ENCODE measurements around the gene CRTAC1.

The CRTAC1 gene

DNA sequence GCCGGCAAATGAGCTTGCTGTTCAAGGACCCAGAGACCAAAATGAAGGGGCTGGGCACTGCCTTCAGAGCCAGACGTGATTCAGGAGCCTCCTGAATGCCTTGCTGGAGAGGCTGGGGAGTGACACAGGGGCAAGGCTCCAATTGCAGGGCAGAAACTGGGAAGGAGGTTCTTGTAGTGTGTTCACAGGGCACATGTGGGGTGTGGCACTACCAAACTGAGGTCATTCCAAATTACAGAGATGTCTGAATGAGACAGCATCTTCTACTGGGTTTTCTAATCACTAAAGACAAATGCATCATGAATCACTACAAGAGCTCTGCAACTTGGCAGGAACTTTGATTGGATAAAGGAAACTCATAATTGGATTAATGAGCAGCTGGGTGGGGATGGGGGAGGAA is 17.8 kb downstream of the CRTAC1 start:
- H3K9me3 Mint-ChIP-seq, result no peaks in the 10 kb centered on the region
- H3K27me3 Mint-ChIP-seq, result peaks cover 40% of the 10 kb centered on the region
- no peaks in the 10 kb centered on the region for H3K4me1 Mint-ChIP-seq (ENCODE audit: low read depth)
- H3K36me3 Mint-ChIP-seq (ENCODE audit: low read depth), result no peaks in the 10 kb centered on the region
- no peak overlapping the region for H3K27ac Mint-ChIP-seq
- no peak overlapping the region for H3K4me3 Mint-ChIP-seq

DNA sequence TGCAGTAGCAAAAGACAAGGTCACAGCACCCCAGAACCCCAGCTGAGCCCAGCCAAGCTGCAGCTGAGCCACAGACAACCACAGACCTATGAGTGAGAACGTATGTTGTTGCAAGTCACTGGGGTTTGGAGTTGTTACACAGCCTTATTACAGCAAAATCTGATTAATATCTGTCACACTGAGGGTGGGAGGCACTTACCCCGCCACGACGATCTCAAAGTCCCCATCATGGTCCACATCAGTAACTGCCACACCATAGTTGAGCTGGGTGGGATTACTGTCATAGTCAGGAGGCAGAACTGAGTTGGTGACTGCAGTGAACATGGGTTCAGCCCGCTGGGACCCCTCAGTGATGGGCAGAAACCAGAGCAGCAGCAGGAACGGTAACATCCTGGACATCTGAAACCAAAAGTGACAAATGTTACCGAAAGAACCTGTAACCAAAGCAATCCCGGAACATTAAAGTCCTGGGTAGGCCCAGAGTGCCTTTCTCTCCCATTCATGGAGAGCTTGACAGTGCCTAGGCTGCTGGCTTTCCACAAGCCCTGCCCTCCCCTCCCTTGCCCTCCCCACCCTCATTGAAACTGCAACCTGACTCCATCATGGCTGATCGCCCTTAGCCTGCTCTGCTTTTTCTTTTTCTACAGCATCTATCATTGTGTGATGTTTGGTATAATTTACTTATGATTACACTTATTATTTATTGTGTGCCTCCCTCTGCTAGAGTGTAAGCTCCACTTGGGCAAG is 19.3 kb downstream of the CRTAC1 start:
- H3K4me1 Mint-ChIP-seq (ENCODE audit: low read depth), result no peaks in the 10 kb centered on the region
- H3K9me3 Mint-ChIP-seq, result no peaks in the 10 kb centered on the region
- H3K27me3 Mint-ChIP-seq, result peaks cover 36% of the 10 kb centered on the region
- H3K27ac Mint-ChIP-seq, result no peak overlapping the region
- H3K4me3 Mint-ChIP-seq, result no peak overlapping the region
- no peaks in the 10 kb centered on the region for H3K36me3 Mint-ChIP-seq (ENCODE audit: low read depth)

DNA sequence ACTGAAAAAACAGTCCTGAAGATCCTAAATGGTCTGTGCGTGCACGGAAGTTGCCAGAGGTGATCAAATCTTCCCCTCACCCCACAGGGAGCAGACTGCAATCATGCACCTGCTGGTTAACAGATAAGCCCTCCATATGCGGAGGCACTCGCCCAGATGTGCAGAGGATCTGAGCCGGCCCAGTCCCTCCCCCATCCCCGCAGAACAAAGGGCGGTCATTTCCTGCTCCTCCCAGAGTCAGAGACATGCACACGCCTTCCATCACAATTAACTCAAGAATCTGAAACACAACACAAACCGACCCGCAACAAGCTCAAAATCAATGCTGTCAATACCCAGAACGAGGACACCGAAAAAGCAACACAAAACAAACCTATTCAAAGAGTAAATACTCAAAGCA is 24.2 kb downstream of the CRTAC1 start:
- no peak overlapping the region for H3K4me3 Mint-ChIP-seq
- no peak overlapping the region for H3K27ac Mint-ChIP-seq
- H3K27me3 Mint-ChIP-seq, result peaks cover 22% of the 10 kb centered on the region

GRCh38 chr10:98001736-98002135 is 28.7 kb downstream of the CRTAC1 start:
- H3K4me1 Mint-ChIP-seq (ENCODE audit: low read depth), result no peaks in the 10 kb centered on the region
- no peak overlapping the region for H3K27ac Mint-ChIP-seq
- no peaks in the 10 kb centered on the region for H3K36me3 Mint-ChIP-seq (ENCODE audit: low read depth)
- peaks cover 11% of the 10 kb centered on the region for H3K27me3 Mint-ChIP-seq
- H3K4me3 Mint-ChIP-seq, result no peak overlapping the region
- peaks cover 4% of the 10 kb centered on the region for H3K9me3 Mint-ChIP-seq

More for the DNA sequence above, 24.2 kb downstream of the CRTAC1 start:
- no peaks in the 10 kb centered on the region for H3K36me3 Mint-ChIP-seq (ENCODE audit: low read depth)
- no peaks in the 10 kb centered on the region for H3K9me3 Mint-ChIP-seq
- no peaks in the 10 kb centered on the region for H3K4me1 Mint-ChIP-seq (ENCODE audit: low read depth)

DNA sequence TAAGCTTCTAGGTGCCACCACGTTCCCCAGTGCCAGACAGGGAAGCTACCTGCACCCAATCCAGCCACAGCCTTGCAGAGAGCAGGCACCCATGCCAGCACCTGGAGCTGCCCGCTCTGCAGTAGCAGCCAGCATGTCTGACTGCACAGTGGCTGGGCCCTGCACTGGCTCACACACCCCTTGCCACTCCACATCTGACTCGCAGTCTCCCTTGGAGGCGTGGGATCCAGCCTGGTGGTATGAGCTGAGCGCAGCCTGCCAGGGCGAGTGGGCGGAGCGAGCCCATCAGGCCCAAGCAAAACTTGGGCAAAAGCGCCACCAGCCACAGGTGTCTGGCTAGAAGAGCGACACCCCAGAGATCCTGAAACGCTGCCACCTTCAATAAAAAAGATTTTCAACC is 30.1 kb downstream of the CRTAC1 start:
- Mint-ChIP-seq H3K27ac (no peak overlapping the region), H3K9me3 (peaks cover 4% of the 10 kb centered on the region), H3K4me3 (no peak overlapping the region), H3K4me1 (ENCODE audit: low read depth) (no peaks in the 10 kb centered on the region), H3K36me3 (ENCODE audit: low read depth) (no peaks in the 10 kb centered on the region), H3K27me3 (peaks cover 7% of the 10 kb centered on the region)

DNA sequence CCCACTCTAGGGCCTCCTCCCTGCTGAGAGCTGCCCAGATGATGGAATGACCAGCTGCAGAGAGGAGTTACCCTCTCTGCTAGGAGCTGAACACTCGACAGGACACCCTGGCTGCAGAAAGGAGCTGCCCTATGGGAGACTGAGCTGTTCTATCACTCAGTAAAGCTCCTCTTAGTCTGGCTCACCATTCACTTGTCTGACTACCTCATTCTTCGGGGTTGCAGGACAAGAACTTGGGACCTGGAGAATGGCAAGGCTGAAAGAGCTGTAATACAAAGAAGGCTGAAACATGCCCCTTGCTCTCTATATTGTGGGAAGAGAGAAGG is 30.5 kb downstream of the CRTAC1 start:
- H3K9me3 Mint-ChIP-seq, result peaks cover 4% of the 10 kb centered on the region
- H3K36me3 Mint-ChIP-seq (ENCODE audit: low read depth), result no peaks in the 10 kb centered on the region
- H3K27me3 Mint-ChIP-seq, result peaks cover 10% of the 10 kb centered on the region
- no peak overlapping the region for H3K27ac Mint-ChIP-seq
- H3K4me1 Mint-ChIP-seq (ENCODE audit: low read depth), result no peaks in the 10 kb centered on the region
- H3K4me3 Mint-ChIP-seq, result no peak overlapping the region

GRCh38 chr10:97999066-97999922 is 31.1 kb downstream of the CRTAC1 start:
- Mint-ChIP-seq H3K9me3 (peaks cover 4% of the 10 kb centered on the region), H3K36me3 (ENCODE audit: low read depth) (no peaks in the 10 kb centered on the region), H3K27me3 (peaks cover 8% of the 10 kb centered on the region), H3K4me1 (ENCODE audit: low read depth) (no peaks in the 10 kb centered on the region), H3K4me3 (no peak overlapping the region), H3K27ac (no peak overlapping the region)

GRCh38 chr10:97991871-97992270 is 38.5 kb downstream of the CRTAC1 start:
- Mint-ChIP-seq H3K4me3 (no peak overlapping the region), H3K4me1 (ENCODE audit: low read depth) (no peaks in the 10 kb centered on the region), H3K27me3 (peaks cover 28% of the 10 kb centered on the region), H3K27ac (no peak overlapping the region), H3K9me3 (no peaks in the 10 kb centered on the region), H3K36me3 (ENCODE audit: low read depth) (no peaks in the 10 kb centered on the region)

DNA sequence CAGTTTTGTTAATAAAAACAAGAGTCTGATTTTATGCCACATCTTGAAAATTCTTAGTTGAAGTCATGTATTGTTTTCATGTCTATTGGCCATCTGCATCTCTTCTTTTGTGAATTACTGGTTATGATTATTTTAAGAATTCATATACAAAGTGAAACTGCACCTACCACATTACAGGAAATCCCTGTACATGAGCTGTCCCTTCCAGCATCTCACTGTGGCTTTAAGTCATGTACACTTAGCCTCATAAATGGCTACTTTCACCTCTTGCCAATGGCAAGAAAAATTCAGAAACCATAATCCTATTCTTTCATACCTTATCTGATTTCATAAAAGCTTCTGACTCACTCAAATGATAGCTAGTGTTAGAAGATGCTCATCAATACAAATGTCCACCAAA is 48.6 kb downstream of the CRTAC1 start:
- Mint-ChIP-seq H3K27me3 (peaks cover 46% of the 10 kb centered on the region), H3K36me3 (ENCODE audit: low read depth) (no peaks in the 10 kb centered on the region), H3K9me3 (no peaks in the 10 kb centered on the region), H3K4me1 (ENCODE audit: low read depth) (peaks cover 3% of the 10 kb centered on the region), H3K27ac (no peak overlapping the region), H3K4me3 (no peak overlapping the region)

DNA sequence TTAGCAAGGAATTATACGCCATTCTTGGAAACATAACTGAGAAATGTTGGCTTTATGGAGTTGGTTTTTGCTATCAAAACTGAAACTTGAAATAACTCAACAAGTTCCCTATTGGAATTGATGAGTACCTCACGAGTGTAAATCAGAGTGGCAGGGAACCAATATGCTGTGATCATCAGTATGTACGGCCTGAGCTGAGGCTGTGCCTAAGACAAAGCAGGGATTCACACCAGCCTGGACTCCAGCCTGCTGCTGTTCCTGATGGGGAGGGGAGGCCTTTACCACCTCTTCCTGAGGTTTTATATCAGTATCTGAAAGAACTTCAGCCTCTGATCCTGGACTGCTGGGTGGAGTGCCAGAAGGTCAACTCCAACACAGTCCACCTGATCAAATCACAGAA is 52.7 kb downstream of the CRTAC1 start:
- Mint-ChIP-seq H3K27ac (no peak overlapping the region), H3K36me3 (ENCODE audit: low read depth) (no peaks in the 10 kb centered on the region), H3K9me3 (no peaks in the 10 kb centered on the region), H3K27me3 (peaks cover 65% of the 10 kb centered on the region), H3K4me1 (ENCODE audit: low read depth) (peaks cover 3% of the 10 kb centered on the region), H3K4me3 (no peak overlapping the region)

GRCh38 chr10:97975598-97975997 is 54.8 kb downstream of the CRTAC1 start:
- Mint-ChIP-seq H3K4me3 (no peak overlapping the region), H3K27ac (no peak overlapping the region), H3K4me1 (ENCODE audit: low read depth) (no peaks in the 10 kb centered on the region), H3K27me3 (peaks cover 62% of the 10 kb centered on the region), H3K36me3 (ENCODE audit: low read depth) (no peaks in the 10 kb centered on the region), H3K9me3 (no peaks in the 10 kb centered on the region)

DNA sequence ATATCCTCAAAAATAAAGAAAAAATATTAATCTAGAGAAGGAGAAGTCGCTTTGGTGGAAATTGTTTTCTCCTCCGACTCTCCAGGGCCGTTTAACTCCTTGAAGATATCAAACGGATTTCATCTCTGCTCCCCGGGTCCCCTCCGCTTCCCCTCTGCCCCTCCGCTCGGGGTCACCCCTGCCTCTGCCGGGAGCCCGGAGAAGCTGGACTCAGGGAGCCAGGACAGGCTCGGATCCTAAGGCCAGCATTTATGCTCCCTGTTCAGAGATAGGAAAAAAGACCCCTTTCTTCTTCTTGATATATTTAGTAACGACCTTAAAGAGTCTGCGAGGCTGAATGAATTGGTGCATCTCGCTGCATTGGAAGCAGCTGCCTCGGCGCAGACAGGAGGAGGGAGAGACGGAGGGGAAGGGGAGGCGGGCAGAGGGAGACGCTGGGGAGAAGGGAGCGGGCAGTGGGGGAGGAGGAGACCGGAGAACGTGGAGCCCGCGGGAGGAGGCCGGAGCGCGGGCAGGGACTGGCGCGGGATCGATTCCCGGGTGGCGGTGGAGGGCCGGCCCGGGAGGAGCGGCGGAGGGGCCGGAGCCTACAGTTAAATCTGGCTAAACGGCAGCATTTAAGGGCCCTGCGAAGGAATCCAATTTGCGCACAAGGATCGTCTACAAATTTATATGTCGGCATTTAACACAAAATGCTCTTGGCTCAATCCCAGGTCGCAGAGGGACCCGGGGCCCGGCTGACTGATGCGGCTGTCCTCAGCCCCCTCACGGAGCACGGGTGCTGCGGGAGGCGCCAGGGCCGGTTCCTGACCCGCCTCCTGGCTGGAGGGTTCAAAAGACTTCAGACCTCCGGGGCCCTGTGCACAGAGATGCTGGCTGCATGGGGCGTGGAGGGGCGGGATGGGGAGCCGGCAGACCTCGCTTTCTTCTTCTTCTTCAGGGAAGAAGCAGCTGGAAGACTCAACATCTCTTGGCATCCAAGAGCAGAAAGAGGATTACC is 55.6 kb downstream of the CRTAC1 start:
- no peaks in the 10 kb centered on the region for H3K4me1 Mint-ChIP-seq (ENCODE audit: low read depth)
- no peak overlapping the region for H3K4me3 Mint-ChIP-seq
- no peak overlapping the region for H3K27ac Mint-ChIP-seq
- H3K9me3 Mint-ChIP-seq, result no peaks in the 10 kb centered on the region
- H3K27me3 Mint-ChIP-seq, result peaks cover 66% of the 10 kb centered on the region
- H3K36me3 Mint-ChIP-seq (ENCODE audit: low read depth), result no peaks in the 10 kb centered on the region

DNA sequence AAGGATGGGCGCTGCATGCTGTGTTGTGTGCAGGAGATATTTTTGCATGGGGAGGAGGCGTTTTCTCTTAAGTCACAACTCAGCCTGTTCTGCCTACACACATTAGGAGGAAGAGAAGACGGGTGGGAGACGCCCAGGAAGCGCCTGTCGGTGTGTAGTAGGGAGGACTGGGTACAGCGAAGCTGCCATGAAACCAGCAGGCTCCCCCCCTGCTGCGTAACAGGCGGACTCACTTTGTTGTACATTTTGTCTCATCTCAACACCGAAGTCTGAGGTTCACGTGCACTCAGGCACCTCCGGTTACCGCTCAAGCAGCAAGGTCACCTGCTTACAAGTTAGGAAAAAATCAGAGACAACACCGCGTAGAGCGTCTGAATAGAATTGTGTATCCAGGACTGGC is 56.3 kb downstream of the CRTAC1 start:
- H3K27me3 Mint-ChIP-seq, result peaks cover 72% of the 10 kb centered on the region
- no peaks in the 10 kb centered on the region for H3K36me3 Mint-ChIP-seq (ENCODE audit: low read depth)
- no peak overlapping the region for H3K4me3 Mint-ChIP-seq
- H3K4me1 Mint-ChIP-seq (ENCODE audit: low read depth), result no peaks in the 10 kb centered on the region
- no peak overlapping the region for H3K27ac Mint-ChIP-seq
- no peaks in the 10 kb centered on the region for H3K9me3 Mint-ChIP-seq

- Mint-ChIP-seq H3K36me3 (ENCODE audit: low read depth) (no peaks in the 10 kb centered on the region), H3K4me1 (ENCODE audit: low read depth) (no peaks in the 10 kb centered on the region), H3K9me3 (no peaks in the 10 kb centered on the region), H3K4me3 (no peak overlapping the region), H3K27ac (no peak overlapping the region), H3K27me3 (peaks cover 67% of the 10 kb centered on the region)
Observed at GRCh38 chr10:97969538-97970079, 60.8 kb downstream of the CRTAC1 start.

Measured in stimulated activated naive CD8-positive, alpha-beta T cell treated with anti-CD3 and anti-CD28 coated beads, Interleukin-15, Interleukin-2, amounts not matched to agents 100 ng/mL and 50 ng/mL, for 24 hours (primary cell).